Stimulated activated CD8-positive, alpha-beta memory T cell treated with anti-CD3 and anti-CD28 coated beads, Interleukin-7, amount 100 ng/mL, for 24 hours (primary cell): ENCODE results near the gene ST6GALNAC3.

Experiments
- DNase-seq: peaks from one replicate; pipeline ENCODE4 v3.0.0-alpha.2; 2020; ENCODE audit warnings: low read depth

ST6GALNAC3 gene

GRCh38 chr1:76585980-76586674 is 511.6 kb downstream of the ST6GALNAC3 start:
- no peak for DNase-seq

- DNase-seq = no peak
These were observed 512.7 kb downstream of the ST6GALNAC3 start for GRCh38 chr1:76587212-76587611.

GRCh38 chr1:76591461-76591860 is 516.9 kb downstream of the ST6GALNAC3 start:
- DNase-seq = no peak

- no peak for DNase-seq
These were observed 517.4 kb downstream of the ST6GALNAC3 start for GRCh38 chr1:76591963-76592362.

- DNase-seq = no peak
These were observed 518.6 kb downstream of the ST6GALNAC3 start for GRCh38 chr1:76593141-76593540.

GRCh38 chr1:76593618-76594017 is 519.1 kb downstream of the ST6GALNAC3 start:
- DNase-seq = no peak

GRCh38 chr1:76595024-76595423 is 520.5 kb downstream of the ST6GALNAC3 start:
- no peak for DNase-seq

- no peak for DNase-seq
These were observed 526.9 kb downstream of the ST6GALNAC3 start for GRCh38 chr1:76601465-76601864.

GRCh38 chr1:76607717-76608116 is 533.2 kb downstream of the ST6GALNAC3 start:
- no peak for DNase-seq

- no peak for DNase-seq
These were observed 537.4 kb downstream of the ST6GALNAC3 start for GRCh38 chr1:76611770-76612445.

GRCh38 chr1:76613886-76614285 is 539.3 kb downstream of the ST6GALNAC3 start:
- no peak for DNase-seq

GRCh38 chr1:76615253-76616035 is 540.9 kb downstream of the ST6GALNAC3 start:
- DNase-seq = no peak

- DNase-seq = no peak
These were observed 545.8 kb downstream of the ST6GALNAC3 start for GRCh38 chr1:76620371-76620770.

- no peak for DNase-seq
These were observed 548.4 kb downstream of the ST6GALNAC3 start for GRCh38 chr1:76622774-76623528.

GRCh38 chr1:76625886-76626678 is 551.5 kb downstream of the ST6GALNAC3 start:
- DNase-seq = no peak

- DNase-seq = no peak
These were observed 553.0 kb downstream of the ST6GALNAC3 start for GRCh38 chr1:76627498-76627897.

- DNase-seq = no peak
These were observed 553.4 kb downstream of the ST6GALNAC3 start for GRCh38 chr1:76627901-76628300.

- DNase-seq = no peak
These were observed 557.6 kb downstream of the ST6GALNAC3 start for GRCh38 chr1:76632136-76632535.

GRCh38 chr1:76635784-76636183 is 561.2 kb downstream of the ST6GALNAC3 start:
- no peak for DNase-seq

- DNase-seq = no peak
These were observed 564.6 kb downstream of the ST6GALNAC3 start for GRCh38 chr1:76639181-76639580.

GRCh38 chr1:76640092-76640491 is 565.5 kb downstream of the ST6GALNAC3 start:
- DNase-seq = no peak
